BLaER1 (cell line): ENCODE data around the gene PLEK.
"Not testable (repeated sequence)": the region's sequence is repeated elsewhere in the genome, so short reads cannot be mapped to it uniquely, and the experiment has no call there.

Experiments used
- H3K27ac ChIP-seq: shearing (Covaris generic); formaldehyde crosslinking; 2 replicates; pipeline ENCODE4 v1.8.1; 2022
- H3K27me3 ChIP-seq: shearing (Covaris generic); formaldehyde crosslinking; 2 replicates; pipeline ENCODE4 v1.8.1; 2022
- H3K36me3 ChIP-seq: shearing (Covaris generic); formaldehyde crosslinking; 2 replicates; pipeline ENCODE4 v1.8.1; 2022
- H3K4me1 ChIP-seq: shearing (Covaris generic); formaldehyde crosslinking; 2 replicates; pipeline ENCODE4 v1.8.1; 2022
- H3K4me2 ChIP-seq: shearing (Covaris generic); formaldehyde crosslinking; 2 replicates; pipeline ENCODE4 v1.8.1; 2022
- H3K4me3 ChIP-seq: shearing (Covaris generic); formaldehyde crosslinking; 2 replicates; pipeline ENCODE4 v1.8.1; 2022
- H3K9ac ChIP-seq: shearing (Covaris generic); formaldehyde crosslinking; 2 replicates; pipeline ENCODE4 v1.8.1; 2022
- H3K9me3 ChIP-seq: shearing (Covaris generic); formaldehyde crosslinking; 2 replicates; pipeline ENCODE4 v1.8.1; 2022
- H4K20me1 ChIP-seq: shearing (Covaris generic); formaldehyde crosslinking; 2 replicates; pipeline ENCODE4 v1.8.1; 2022
- Cebpa-rat ChIP-seq: shearing (Covaris generic); IDR thresholded peaks from 2 replicates; pipeline ENCODE4 v1.8.1; 2022

The PLEK gene

DNA sequence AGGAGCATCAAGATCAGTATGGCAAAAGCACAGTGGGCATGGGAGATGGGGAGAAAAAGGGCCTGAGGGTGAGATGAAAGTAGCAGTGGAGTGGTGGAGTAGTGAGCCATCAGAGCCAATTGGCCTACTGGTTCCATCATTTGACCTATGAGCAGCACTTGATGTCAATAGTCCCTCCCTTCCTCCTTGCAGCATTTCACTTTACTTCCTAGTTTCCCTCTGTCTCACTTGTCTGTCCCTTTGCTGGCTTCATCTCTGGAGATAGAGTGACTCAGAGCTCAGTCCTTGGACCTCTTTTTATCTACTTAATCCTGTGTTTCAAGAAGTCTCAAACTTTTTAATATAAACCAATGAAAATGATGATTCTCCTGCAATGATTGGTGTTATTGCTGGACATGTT lies 69.9 kb downstream of the PLEK start:
- Histone ChIP-seq H3K4me3 (no peak overlapping the region), H3K27ac (no peak overlapping the region), H4K20me1 (no peaks in the 10 kb centered on the region), H3K36me3 (no peaks in the 10 kb centered on the region), H3K9me3 (peaks cover 25% of the 10 kb centered on the region), H3K9ac (no peak overlapping the region), H3K4me2 (no peak overlapping the region), H3K27me3 (no peaks in the 10 kb centered on the region), H3K4me1 (peaks cover 30% of the 10 kb centered on the region)
- TF ChIP-seq Cebpa-rat, result no peak

DNA sequence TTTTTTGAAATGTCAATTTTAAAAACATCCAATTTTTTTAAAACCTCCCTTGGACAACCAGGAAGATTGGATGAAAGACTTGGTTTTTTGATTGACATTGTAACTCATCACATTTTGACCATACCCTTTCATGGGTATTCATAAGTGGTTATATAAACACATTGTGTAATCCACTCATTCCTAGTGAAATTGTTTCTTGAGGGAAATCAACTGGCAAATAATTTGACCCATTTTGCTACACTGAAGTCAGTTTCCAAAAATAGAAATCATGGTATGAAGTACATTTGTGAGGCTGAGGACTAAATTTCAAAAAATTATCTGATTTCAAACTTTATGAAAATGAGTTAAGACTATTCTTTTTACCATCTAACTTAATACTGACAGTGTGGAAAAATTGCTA lies 70.5 kb downstream of the PLEK start:
- Histone ChIP-seq H4K20me1 (no peaks in the 10 kb centered on the region), H3K36me3 (no peaks in the 10 kb centered on the region), H3K27ac (no peak overlapping the region), H3K9ac (no peak overlapping the region), H3K4me3 (no peak overlapping the region), H3K4me2 (no peak overlapping the region), H3K4me1 (peaks cover 34% of the 10 kb centered on the region), H3K27me3 (no peaks in the 10 kb centered on the region), H3K9me3 (peaks cover 25% of the 10 kb centered on the region)
- TF ChIP-seq Cebpa-rat, result no peak

DNA sequence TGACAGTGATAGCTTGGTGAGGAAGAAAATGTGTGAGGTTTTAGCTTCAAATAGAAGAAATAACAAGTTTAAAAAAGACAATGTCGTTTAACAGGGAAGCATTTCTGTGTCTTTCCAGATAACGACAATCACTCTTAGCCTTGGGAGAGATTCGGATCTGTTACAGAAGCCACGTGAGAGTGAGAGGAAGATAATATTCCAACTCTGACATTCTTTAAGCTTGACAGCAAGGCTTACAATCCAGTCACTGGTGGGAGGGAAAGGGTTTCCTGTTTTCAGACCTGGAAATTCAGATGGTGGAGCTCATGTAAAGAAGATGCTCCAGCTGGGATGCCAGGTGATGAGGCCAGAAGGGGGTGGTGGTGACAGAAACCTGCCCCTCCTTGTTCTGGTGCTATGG lies 71.2 kb downstream of the PLEK start:
- no peak overlapping the region for H3K9ac ChIP-seq
- H3K4me1 ChIP-seq, result peaks cover 40% of the 10 kb centered on the region
- H3K4me2 ChIP-seq, result no peak overlapping the region

DNA sequence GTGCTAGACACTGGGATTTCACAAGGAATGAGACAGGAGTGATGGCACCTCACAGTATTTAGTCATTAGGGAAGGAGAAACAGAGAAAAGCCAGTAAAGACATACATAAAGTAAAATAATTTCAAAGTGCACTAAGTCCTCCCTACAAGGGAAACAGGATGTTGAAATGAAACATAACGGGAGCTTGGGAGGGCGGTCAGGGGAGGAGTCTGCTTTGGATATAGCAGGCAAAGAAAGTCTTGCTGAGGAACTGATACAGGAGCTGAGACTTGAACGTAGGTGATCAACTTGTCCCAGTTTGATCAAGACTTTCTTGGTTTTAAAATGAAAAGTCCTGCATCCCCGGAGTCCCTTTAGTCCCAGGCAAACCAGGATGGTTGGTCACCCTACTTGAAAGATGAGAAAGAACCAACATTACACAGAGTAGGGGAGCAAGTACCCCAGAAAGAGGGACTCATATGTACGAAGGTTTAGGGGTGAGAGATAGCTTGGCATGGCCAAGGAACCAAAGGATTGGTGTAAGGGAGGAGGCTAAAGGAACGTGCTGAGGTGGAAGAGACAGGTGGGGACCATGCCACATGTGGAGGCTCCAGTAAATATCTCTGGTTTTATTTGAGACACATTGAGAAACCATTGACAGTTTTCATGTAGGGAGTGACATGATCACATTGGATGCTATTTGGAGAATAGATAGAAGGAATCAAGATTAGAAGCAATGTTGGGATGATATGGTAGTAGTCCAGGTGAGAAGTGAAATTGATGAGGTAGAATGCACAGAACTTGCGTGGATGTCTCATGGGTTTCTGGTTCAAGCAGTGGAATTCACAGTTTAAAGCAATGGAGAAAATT lies 73.6 kb downstream of the PLEK start:
- H3K27ac ChIP-seq, result no peak overlapping the region
- peaks cover 44% of the 10 kb centered on the region for H3K4me1 ChIP-seq
- H3K36me3 ChIP-seq, result no peaks in the 10 kb centered on the region
- peak overlapping the region; percentile 32 for H3K4me2 ChIP-seq
- H3K4me3 ChIP-seq, result no peak overlapping the region
- H3K27me3 ChIP-seq, result no peaks in the 10 kb centered on the region
- TF ChIP-seq Cebpa-rat, result no peak
- H3K9me3 ChIP-seq, result peaks cover 1% of the 10 kb centered on the region
- H3K9ac ChIP-seq, result no peak overlapping the region
- H4K20me1 ChIP-seq, result no peaks in the 10 kb centered on the region

More for the DNA sequence above, 71.2 kb downstream of the PLEK start:
- peaks cover 25% of the 10 kb centered on the region for H3K9me3 ChIP-seq
- no peaks in the 10 kb centered on the region for H3K27me3 ChIP-seq
- H4K20me1 ChIP-seq, result no peaks in the 10 kb centered on the region
- H3K4me3 ChIP-seq, result no peak overlapping the region
- TF ChIP-seq Cebpa-rat, result no peak
- H3K27ac ChIP-seq, result no peak overlapping the region
- no peaks in the 10 kb centered on the region for H3K36me3 ChIP-seq

DNA sequence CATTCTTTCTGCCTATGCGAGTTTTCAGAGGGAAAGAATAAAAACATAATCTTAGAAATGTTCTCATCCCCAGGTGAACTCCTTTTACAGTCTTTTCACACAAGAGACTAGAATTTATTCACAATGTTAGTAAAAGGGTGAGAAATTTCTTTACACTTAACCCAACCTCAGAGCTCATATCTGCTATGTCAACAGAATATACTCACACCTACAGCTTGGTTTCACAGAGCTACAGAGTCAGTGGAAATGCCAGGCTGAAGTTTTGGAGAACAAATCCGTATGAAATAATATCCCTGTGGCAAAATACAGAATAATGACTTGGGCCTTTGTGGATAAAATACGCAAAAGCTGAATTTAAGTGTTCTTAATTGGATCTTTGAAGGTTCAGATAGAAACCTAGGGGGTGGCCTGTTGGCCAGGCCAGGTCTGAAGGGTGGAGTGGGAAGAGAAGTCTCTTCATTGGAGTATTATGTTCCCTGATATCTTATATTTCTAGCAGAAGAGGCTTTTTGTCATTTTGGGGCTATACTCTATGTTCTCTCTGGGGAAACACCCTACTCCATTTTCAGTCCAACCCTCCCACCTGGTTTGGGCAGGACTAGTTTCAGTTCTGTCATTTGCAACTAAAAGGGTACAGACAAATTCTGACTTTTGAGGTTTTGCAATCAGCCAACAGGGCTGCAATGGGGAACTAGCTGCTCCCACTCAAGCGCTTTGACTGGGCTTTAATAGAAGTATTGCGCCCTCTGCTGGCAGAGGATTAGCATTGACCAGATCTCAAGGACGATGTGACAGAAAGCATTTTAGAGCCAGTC lies 76.3 kb downstream of the PLEK start:
- no peak overlapping the region for H3K4me3 ChIP-seq
- H3K9me3 ChIP-seq, result no peaks in the 10 kb centered on the region
- H3K4me1 ChIP-seq, result peaks cover 36% of the 10 kb centered on the region
- H3K27ac ChIP-seq, result 0 out of 2 replicates have a peak overlapping the region, but pooled peaks have one; percentile 6
- H3K9ac ChIP-seq, result no peak overlapping the region
- H3K27me3 ChIP-seq, result no peaks in the 10 kb centered on the region
- TF ChIP-seq Cebpa-rat, result peak; percentile 81; the same call in 1 of the 2 replicates
- H4K20me1 ChIP-seq, result no peaks in the 10 kb centered on the region
- no peaks in the 10 kb centered on the region for H3K36me3 ChIP-seq
- peak overlapping the region; percentile 45 for H3K4me2 ChIP-seq

DNA sequence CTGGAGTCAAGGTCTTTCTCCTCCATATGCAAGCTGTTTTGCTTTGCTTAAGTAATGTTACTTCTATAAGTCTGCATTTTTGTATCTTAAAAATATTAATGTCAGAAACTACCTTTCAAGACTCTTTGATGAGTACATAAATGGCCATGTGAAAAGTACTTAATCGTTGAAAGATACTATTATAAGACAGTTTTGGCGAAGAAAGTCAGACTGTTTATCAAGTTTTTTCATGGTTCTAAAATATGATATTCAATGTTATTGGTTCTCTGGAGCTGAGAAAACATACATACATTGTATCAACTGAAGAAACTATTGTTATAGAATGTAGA lies 76.9 kb downstream of the PLEK start:
- peaks cover 30% of the 10 kb centered on the region for H3K4me1 ChIP-seq
- no peak overlapping the region for H3K9ac ChIP-seq
- TF ChIP-seq Cebpa-rat, result no peak
- H3K27me3 ChIP-seq, result no peaks in the 10 kb centered on the region
- no peak overlapping the region for H3K4me3 ChIP-seq
- no peak overlapping the region for H3K4me2 ChIP-seq
- 0 out of 2 replicates have a peak, but pooled peaks cover under 1% of the 10 kb centered on the region for H3K9me3 ChIP-seq
- no peak overlapping the region for H3K27ac ChIP-seq
- H3K36me3 ChIP-seq, result no peaks in the 10 kb centered on the region
- H4K20me1 ChIP-seq, result no peaks in the 10 kb centered on the region

DNA sequence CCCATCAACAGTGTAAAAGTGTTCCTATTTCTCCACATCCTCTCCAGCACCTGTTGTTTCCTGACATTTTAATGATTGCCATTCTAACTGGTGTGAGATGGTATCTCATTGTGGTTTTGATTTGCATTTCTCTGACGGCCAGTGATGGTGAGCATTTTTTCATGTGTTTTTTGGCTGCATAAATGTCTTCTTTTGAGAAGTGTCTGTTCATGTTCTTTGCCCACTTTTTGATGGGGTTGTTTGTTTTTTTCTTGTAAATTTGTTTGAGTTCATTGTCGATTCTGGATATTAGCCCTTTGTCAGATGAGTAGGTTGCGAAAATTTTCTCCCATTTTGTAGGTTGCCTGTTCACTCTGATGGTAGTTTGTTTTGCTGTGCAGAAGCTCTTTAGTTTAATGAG lies 81.3 kb downstream of the PLEK start:
- not testable (repeated sequence) for H3K36me3 ChIP-seq, H3K27ac ChIP-seq, H3K4me3 ChIP-seq, H3K4me2 ChIP-seq, H3K9ac ChIP-seq, H3K4me1 ChIP-seq, H3K27me3 ChIP-seq, H4K20me1 ChIP-seq
- H3K9me3 ChIP-seq, result peaks cover 23% of the 10 kb centered on the region
